NCI-H1436 treated with DMSO at 0.1 percent for 48 hours (cell line): ENCODE measurements around the gene HES2.
"Not testable (repeated sequence)": the region's sequence is repeated elsewhere in the genome, so short reads cannot be mapped to it uniquely, and the experiment has no call there.

Source experiments
- DNase-seq: peaks from one replicate; lab custom pipeline; 2025; lab: John Stamatoyannopoulos, UW

HES2 gene

GRCh38 chr1:6389971-6390370, 29.7 kb downstream of the HES2 start:
- no peak for DNase-seq

- DNase-seq, result no peak
These were observed 33.3 kb downstream of the HES2 start for GRCh38 chr1:6386371-6386949.

GRCh38 chr1:6385488-6386191, 34.1 kb downstream of the HES2 start:
- no peak for DNase-seq

- no peak for DNase-seq
These were observed 34.8 kb downstream of the HES2 start for GRCh38 chr1:6384962-6385361.

- DNase-seq, result no peak
These were observed 35.6 kb downstream of the HES2 start for GRCh38 chr1:6384135-6384534.

DNA sequence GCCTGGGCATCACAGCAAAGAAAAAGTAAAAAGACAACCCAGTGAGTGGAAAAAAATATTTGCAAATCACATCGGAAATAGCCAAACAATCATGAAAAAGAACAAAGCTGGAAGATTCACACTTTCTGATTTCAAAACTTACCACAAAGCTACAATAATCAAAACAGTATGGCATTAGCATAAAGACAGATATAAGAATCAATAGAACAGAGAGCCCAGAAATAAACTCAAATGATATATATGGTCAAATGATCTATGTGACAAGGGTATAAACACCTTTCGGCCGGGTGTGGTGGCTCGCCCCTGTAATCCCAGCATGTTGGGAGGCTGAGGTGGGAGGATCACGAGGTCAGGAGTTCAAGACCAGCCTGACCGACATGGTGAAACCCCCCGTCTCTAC, 39.7 kb downstream of the HES2 start:
- no peak for DNase-seq

GRCh38 chr1:6378096-6378746, 41.5 kb downstream of the HES2 start:
- no peak for DNase-seq

- DNase-seq, result no peak
These were observed 45.6 kb downstream of the HES2 start for GRCh38 chr1:6373961-6374720.

- DNase-seq, result not testable (repeated sequence)
These were observed 47.5 kb downstream of the HES2 start for GRCh38 chr1:6372236-6372635.

- DNase-seq, result no peak
These were observed 49.7 kb downstream of the HES2 start for GRCh38 chr1:6370006-6370405.

GRCh38 chr1:6367381-6368012, 52.2 kb downstream of the HES2 start:
- DNase-seq, result no peak

DNA sequence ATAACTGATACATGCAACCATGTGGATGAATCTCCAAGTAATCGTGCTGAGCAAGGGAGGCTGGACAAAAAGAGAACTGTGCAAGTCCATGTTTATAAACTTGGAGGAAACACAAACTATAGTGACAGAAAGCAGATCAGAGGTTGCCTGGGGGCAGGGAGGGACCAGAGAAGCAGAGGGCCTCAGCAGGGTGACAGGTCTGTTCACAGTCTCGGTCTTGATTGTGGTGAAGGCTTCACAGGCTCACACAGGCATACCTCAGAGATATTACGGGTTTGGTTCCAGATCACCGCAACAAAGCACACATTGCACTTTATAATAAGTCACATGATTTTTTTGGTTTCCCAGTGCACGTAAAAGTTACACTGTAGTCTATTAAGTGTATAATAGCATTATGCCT, 54.7 kb downstream of the HES2 start:
- no peak for DNase-seq

GRCh38 chr1:6363085-6363884, 56.4 kb downstream of the HES2 start:
- not testable (repeated sequence) for DNase-seq
